H1 (cell line): ENCODE results near the gene MBD3L2B. TPM values are rescaled to one million over a fixed set of nuclear protein-coding genes. Genes with fewer than 3 reads are reported as not detected.
"Not testable (repeated sequence)": the region's sequence is repeated elsewhere in the genome, so short reads cannot be mapped to it uniquely, and the experiment has no call there.

Experiments
- CTCF ChIA-PET: fragments of 300-600 bp; sonication (Branson Sonifier 250); formaldehyde crosslinking; loops from one replicate; lab custom pipeline; 2021; ENCODE audit not compliant: partially characterized antibody; lab: Charles Lee
- POLR2A ChIA-PET: fragments of 300-600 bp; sonication (Branson Sonifier 250); formaldehyde crosslinking; loops from one replicate; lab custom pipeline; 2021; ENCODE audit warnings: inconsistent platforms; ENCODE audit not compliant: partially characterized antibody; lab: Charles Lee
- DNase-seq, 2 experiments: peaks; one replicate each; pipeline versions ENCODE4 v3.0.0 to v3.0.0-alpha.2; 2010 to 2022; ENCODE audit warnings: low spot score in 2 of 2, low read depth in 1 of 2, mixed read lengths in 1 of 2
- FAIRE-seq: peaks from 2 replicates; lab custom pipeline; 2011; peaks lifted over from hg19 to GRCh38; lab: Jason Lieb, UNC
- H2AFZ ChIP-seq: 2 replicates; pipeline ENCODE4 v1.8.1; 2012; ENCODE audit warnings: low read length, inconsistent platforms
- H2AK5ac ChIP-seq: 2 replicates; pipeline ENCODE4 v1.6.1; 2013; ENCODE audit warnings: low read depth, low read length
- H2BK120ac ChIP-seq: replicated peaks from 2 replicates; pipeline ENCODE3; 2013; ENCODE audit warnings: low read depth, low read length, inconsistent platforms
- H2BK12ac ChIP-seq: 2 replicates; pipeline ENCODE4 v1.6.1; 2013; ENCODE audit warnings: low read depth, low read length
- H2BK15ac ChIP-seq: 2 replicates; pipeline ENCODE4 v1.6.1; 2013; ENCODE audit warnings: low read length
- H2BK20ac ChIP-seq: 2 replicates; pipeline ENCODE4 v1.6.1; 2013; ENCODE audit warnings: low read length
- H2BK5ac ChIP-seq: 2 replicates; pipeline ENCODE4 v1.6.1; 2013; ENCODE audit warnings: low read depth, low read length
- H3K14ac ChIP-seq: 2 replicates; pipeline ENCODE4 v1.6.1; 2013; ENCODE audit warnings: inconsistent platforms; ENCODE audit not compliant: insufficient read length
- H3K18ac ChIP-seq: 2 replicates; pipeline ENCODE4 v1.6.1; 2013; ENCODE audit warnings: low read length; ENCODE audit errors: extremely low read depth
- H3K23ac ChIP-seq: 2 replicates; pipeline ENCODE4 v1.6.1; 2013; ENCODE audit warnings: inconsistent platforms; ENCODE audit not compliant: insufficient read length
- H3K23me2 ChIP-seq: 2 replicates; pipeline ENCODE4 v1.6.1; 2013; ENCODE audit warnings: low read depth, low read length
- H3K27ac ChIP-seq: 2 replicates; pipeline ENCODE4 v1.6.1; 2011; ENCODE audit warnings: low read depth, low read length, inconsistent platforms
- H3K27me3 ChIP-seq, 4 experiments: replicated peaks in 1 of 4; 1 replicate in 1 of 4; 2 replicates in 3 of 4; pipeline versions ENCODE4 v1.6.1 to v1.8.1; 2011 to 2013; ENCODE audit warnings: low read length in 3 of 4, mild to moderate bottlenecking in 3 of 4, inconsistent platforms in 2 of 4, mixed read lengths in 2 of 4, moderate library complexity in 1 of 4; ENCODE audit not compliant: control insufficient read depth in 3 of 4, insufficient read depth in 3 of 4; ENCODE audit errors: extremely low read depth in 1 of 4
- H3K36me3 ChIP-seq, 4 experiments: 2 replicates each; pipeline versions ENCODE4 v1.6.1 to v1.8.1; 2011 to 2013; ENCODE audit warnings: mild to moderate bottlenecking in 4 of 4, low read length in 3 of 4, moderate library complexity in 2 of 4, control low read depth in 1 of 4, inconsistent platforms in 1 of 4; ENCODE audit not compliant: insufficient read depth in 4 of 4, control insufficient read depth in 2 of 4
- H3K4ac ChIP-seq: replicated peaks from 2 replicates; pipeline ENCODE3; 2013; ENCODE audit warnings: low read length, low read depth, mixed read lengths, inconsistent platforms; ENCODE audit not compliant: insufficient read length
- H3K4me1 ChIP-seq, 4 experiments: replicated peaks in 1 of 4; 1 replicate in 1 of 4; 2 replicates in 3 of 4; pipeline versions ENCODE4 v1.6.1 to v1.8.1; 2011 to 2013; ENCODE audit warnings: low read length in 3 of 4, inconsistent platforms in 2 of 4, mixed read lengths in 1 of 4; ENCODE audit not compliant: insufficient read depth in 4 of 4, control insufficient read depth in 3 of 4
- H3K4me2 ChIP-seq, 2 experiments: 2 replicates each; pipeline versions ENCODE4 v1.6.1 to v1.8.1; 2011 to 2013; ENCODE audit warnings: low read depth in 2 of 2, low read length in 2 of 2, control low read depth in 1 of 2, inconsistent platforms in 1 of 2, mild to moderate bottlenecking in 1 of 2; ENCODE audit not compliant: insufficient read depth in 1 of 2
- H3K4me3 ChIP-seq, 4 experiments: fragments of 200-600, 300-600 bp in 1 of 4; sonication (generic), shearing (Covaris generic), sonication (Bioruptor Twin) in 1 of 4; 2 replicates each; pipeline versions ENCODE4 v1.5.1 to v1.8.1; 2011 to 2016; ENCODE audit warnings: low read length in 4 of 4, low read depth in 3 of 4, control low read depth in 2 of 4, inconsistent platforms in 2 of 4, mild to moderate bottlenecking in 2 of 4, mixed read lengths in 1 of 4, moderate library complexity in 1 of 4; ENCODE audit not compliant: insufficient read depth in 2 of 4; ENCODE audit errors: extremely low read depth in 1 of 4
- H3K56ac ChIP-seq: replicated peaks from 2 replicates; pipeline ENCODE3; 2013; ENCODE audit warnings: low read depth, mild to moderate bottlenecking, mixed read lengths, low read length, inconsistent platforms; ENCODE audit not compliant: insufficient read length
- H3K79me1 ChIP-seq: 2 replicates; pipeline ENCODE4 v1.6.1; 2013; ENCODE audit warnings: low read depth, low read length, control low read depth
- H3K79me2 ChIP-seq, 2 experiments: 2 replicates each; pipeline versions ENCODE4 v1.6.1 to v1.8.1; 2012 to 2013; ENCODE audit warnings: low read length in 2 of 2, mild to moderate bottlenecking in 2 of 2, inconsistent platforms in 1 of 2; ENCODE audit not compliant: insufficient read depth in 2 of 2, control insufficient read depth in 1 of 2
- H3K9ac ChIP-seq, 4 experiments: replicated peaks in 1 of 4; 1 replicate in 1 of 4; 2 replicates in 3 of 4; pipeline versions ENCODE4 v1.6.1 to v1.8.1; 2011 to 2013; ENCODE audit warnings: low read depth in 3 of 4, low read length in 3 of 4, control low read depth in 2 of 4, mild to moderate bottlenecking in 2 of 4, moderate library complexity in 2 of 4, inconsistent platforms in 1 of 4; ENCODE audit errors: extremely low read depth in 1 of 4
- H3K9me3 ChIP-seq, 2 experiments: 2 replicates each; pipeline versions ENCODE4 v1.6.1 to v1.8.1; 2012 to 2013; ENCODE audit warnings: mild to moderate bottlenecking in 2 of 2, moderate library complexity in 2 of 2, control low read depth in 1 of 2, inconsistent platforms in 1 of 2, low read depth in 1 of 2, low read length in 1 of 2, mixed read lengths in 1 of 2; ENCODE audit not compliant: insufficient read depth in 2 of 2
- H4K20me1 ChIP-seq, 2 experiments: replicated peaks in 1 of 2; 2 replicates each; pipeline versions ENCODE3 to v1.8.1; 2011 to 2013; ENCODE audit warnings: inconsistent platforms in 2 of 2, low read length in 2 of 2, mild to moderate bottlenecking in 1 of 2; ENCODE audit not compliant: insufficient read depth in 2 of 2, control insufficient read depth in 1 of 2
- H4K5ac ChIP-seq: 2 replicates; pipeline ENCODE4 v1.6.1; 2013; ENCODE audit warnings: low read length, low read depth, mixed read lengths, inconsistent platforms; ENCODE audit not compliant: insufficient read length
- H4K8ac ChIP-seq: 2 replicates; pipeline ENCODE4 v1.8.0; 2013; ENCODE audit warnings: mild to moderate bottlenecking, moderate library complexity, low read length, inconsistent platforms; ENCODE audit not compliant: insufficient read depth; ENCODE audit errors: extremely low read depth
- H4K91ac ChIP-seq: replicated peaks from 2 replicates; pipeline ENCODE3; 2013; ENCODE audit warnings: low read length, mixed read lengths, inconsistent platforms; ENCODE audit not compliant: insufficient read length
- WGBS, 2 experiments: shearing (Covaris generic) in 1 of 2; methylation state at CpG; one replicate each; pipeline versions ENCODE4 v1.1.6 to v1.1.7; 2013 to 2015; ENCODE audit warnings: low lambda C conversion rate in 2 of 2, mixed read lengths in 2 of 2, inconsistent platforms in 1 of 2, low coverage in 1 of 2, missing lambda C conversion rate in 1 of 2; ENCODE audit not compliant: insufficient replicate concordance in 2 of 2, insufficient coverage in 1 of 2, insufficient read length in 1 of 2; ENCODE audit errors: extremely low coverage in 1 of 2, missing lambda C conversion rate in 1 of 2; 5-methylcytosine and 5-hydroxymethylcytosine counted together
- polyA plus RNA-seq, 7 experiments: library from polyadenylated mRNA; depleted of rRNA in 3 of 7; stranded (reverse) in 5 of 7; unstranded in 2 of 7; fragments of >200 nt in 5 of 7; fragments of 200-250 nt in 2 of 7; gene quantifications; 1 replicate in 5 of 7; 2 replicates in 1 of 7; 4 replicates in 1 of 7; pipeline versions ENCODE4 v1.2.1 to v1.2.3, GENCODE V29; 2011 to 2013; ENCODE audit warnings: missing spikeins in 2 of 7, mixed read lengths in 2 of 7
- total RNA-seq: library from RNA; stranded (reverse); fragmentation: NEBNext Ultra II Directional; extraction: Animal tissue kit (Norgen Biotek cat#: 25700); gene quantifications from 2 replicates; pipeline ENCODE4 v1.2.1, GENCODE V29; 2021

MBD3L2B gene
- total and polyA plus RNA-seq, 2 of the 8 experiments (the other 6 are each of a cell fraction or from before 2014, with no cell fraction given), result not detected

- H2AK5ac ChIP-seq, H3K23me2 ChIP-seq, H4K8ac ChIP-seq, FAIRE-seq, H3K79me2 ChIP-seq, H4K20me1 ChIP-seq, H3K23ac ChIP-seq, POLR2A ChIA-PET, H3K4ac ChIP-seq, H4K91ac ChIP-seq, H3K79me1 ChIP-seq, H3K4me2 ChIP-seq, H2BK15ac ChIP-seq, H3K4me3 ChIP-seq, H2BK20ac ChIP-seq, H3K56ac ChIP-seq, H2BK5ac ChIP-seq, H2AFZ ChIP-seq, H2BK12ac ChIP-seq, CTCF ChIA-PET, H3K27ac ChIP-seq, H3K4me1 ChIP-seq, H3K14ac ChIP-seq, H4K5ac ChIP-seq, H3K18ac ChIP-seq, H3K9ac ChIP-seq, H2BK120ac ChIP-seq, DNase-seq, H3K36me3 ChIP-seq, H3K27me3 ChIP-seq: not testable (repeated sequence)
- WGBS, 2 experiments, result 76% methylated on average over 1 of the region's 2 CpGs; no CpG with 5 or more reads in 1 of the 2 experiments
- peaks cover 0 to 14% of the 10 kb centered on the region in 2 experiments; a peak in 2 of 4 replicates for H3K9me3 ChIP-seq
Observed at GRCh38 chr19:7059977-7060376, 38.7 kb upstream of the MBD3L2B start.

GRCh38 chr19:7058576-7058975, 37.3 kb upstream of the MBD3L2B start, which contains the start of gene MBD3L3:
Gene MBD3L3, minus strand, starts transcription at chr19:7058676. Its CDS starts 71 bp downstream, at chr19:7058605.
- H3K4me1 ChIP-seq, H3K79me2 ChIP-seq, H3K9me3 ChIP-seq, H2BK5ac ChIP-seq, H4K20me1 ChIP-seq, H3K4me3 ChIP-seq, H4K8ac ChIP-seq, FAIRE-seq, POLR2A ChIA-PET, H3K36me3 ChIP-seq, H2BK20ac ChIP-seq, H2AK5ac ChIP-seq, H3K9ac ChIP-seq, H3K27ac ChIP-seq, DNase-seq, H4K91ac ChIP-seq, H3K56ac ChIP-seq, H4K5ac ChIP-seq, H3K14ac ChIP-seq, H2BK15ac ChIP-seq, H3K23me2 ChIP-seq, H3K79me1 ChIP-seq, H3K4ac ChIP-seq, H3K18ac ChIP-seq, H2AFZ ChIP-seq, H2BK12ac ChIP-seq, CTCF ChIA-PET, H2BK120ac ChIP-seq, H3K4me2 ChIP-seq, H3K27me3 ChIP-seq, H3K23ac ChIP-seq: not testable (repeated sequence)
- no CpG with 5 or more reads among the region's 8 CpGs for WGBS, 2 experiments
